Vagina (tissue), 2 donors: ENCODE measurements around the gene CFAP100. TPM values are rescaled to one million over a fixed set of nuclear protein-coding genes. Genes with fewer than 3 reads are reported as not detected.

Experiments
- DNase-seq, 2 donors: peaks; one replicate each; pipeline ENCODE4 v3.0.0-alpha.2; 2017; ENCODE audit errors: extremely low spot score in 2 of 2
- H3K27ac ChIP-seq: fragments of 200-600 bp; sonication (generic); one replicate; pipeline ENCODE4 v1.5.1; 2019
- H3K27me3 ChIP-seq: fragments of 200-600 bp; sonication (generic); one replicate; pipeline ENCODE4 v1.5.1; 2019
- H3K36me3 ChIP-seq, 2 donors: fragments of 200-600 bp; sonication (generic); one replicate each; pipeline ENCODE4 v1.5.1; 2017 to 2019
- H3K4me1 ChIP-seq: fragments of 200-600 bp; sonication (generic); one replicate; pipeline ENCODE4 v1.5.1; 2019
- H3K4me3 ChIP-seq, 2 donors: fragments of 200-600 bp; sonication (generic); 1 replicate in 1 of 2; 2 replicates in 1 of 2; pipeline ENCODE4 v1.5.1; 2016 to 2019
- H3K9me3 ChIP-seq: fragments of 200-600 bp; sonication (generic); one replicate; pipeline ENCODE4 v1.5.1; 2019
- CTCF ChIP-seq, 3 experiments: fragments of 450-650 bp in 2 of 3; fragments of 200-600 bp in 1 of 3; sonication (generic) in 1 of 3; IDR thresholded peaks; one replicate each; pipeline ENCODE4 v1.5.1; 2017 to 2019; ENCODE audit warnings: antibody characterized with exemption in 3 of 3, mild to moderate bottlenecking in 2 of 3, moderate library complexity in 2 of 3
- POLR2A ChIP-seq, 2 donors: fragments of 450-650 bp; IDR thresholded peaks; one replicate each; pipeline ENCODE4 v1.6.1; 2017; ENCODE audit warnings: antibody characterized with exemption in 2 of 2, mild to moderate bottlenecking in 2 of 2, moderate library complexity in 2 of 2
- POLR2AphosphoS5 ChIP-seq, 2 donors: sonication (generic); formaldehyde crosslinking; IDR thresholded peaks; one replicate each; pipeline ENCODE4 v1.9.0; 2017; ENCODE audit warnings: antibody characterized with exemption in 2 of 2, mild to moderate bottlenecking in 2 of 2, low read depth in 1 of 2; ENCODE audit not compliant: insufficient read depth in 1 of 2
- intact Hi-C: fragments of 100-400 bp; cut with DNase I; formaldehyde crosslinking; loops from one replicate; pipeline ENCODE4 v1.15.1; 2023
- total RNA-seq: library from RNA; depleted of rRNA; stranded (reverse); fragments of >200 nt; gene quantifications from one replicate; pipeline ENCODE4 v1.2.3, GENCODE V29; 2016

Gene CFAP100
- total RNA-seq, 1 donor from 2014 or later: not detected

DNA sequence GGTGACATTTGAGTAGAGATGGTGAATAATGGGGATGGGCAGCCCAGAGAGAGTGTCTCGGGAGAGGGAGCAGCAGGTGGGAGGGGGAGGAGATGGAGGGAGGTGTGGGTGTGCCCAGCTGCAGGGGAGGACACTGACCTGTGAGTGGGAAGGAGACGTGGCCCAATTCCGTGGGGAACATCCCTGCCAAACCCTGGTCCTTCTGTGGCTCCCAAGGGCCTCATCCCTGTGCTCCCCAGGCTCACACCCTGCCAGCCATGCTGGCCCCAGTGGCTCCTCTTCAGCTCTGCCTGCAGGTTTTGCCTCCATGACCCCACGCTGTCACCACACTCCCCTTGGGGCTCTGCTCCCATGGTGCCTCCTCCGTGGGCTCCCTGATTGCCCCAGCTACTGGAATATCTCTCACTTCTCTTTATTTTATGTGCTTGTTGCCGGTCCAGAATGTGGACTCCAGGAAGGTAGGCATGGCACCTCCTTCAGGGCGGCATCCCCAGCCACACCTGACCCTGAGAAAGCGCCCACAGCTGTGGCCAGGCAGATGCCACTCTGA is 7.0 kb downstream of the CFAP100 start:
- DNase-seq: no peak
- TF ChIP-seq POLR2AphosphoS5 (IDR thresholded peaks at IDR 0.05; ENCODE audit: insufficient read depth in 1 of 2, low read depth in 1 of 2): no peak
- TF ChIP-seq CTCF (IDR thresholded peaks at IDR 0.05): no peak
- no peak for TF ChIP-seq POLR2A (IDR thresholded peaks at IDR 0.05)
- Histone ChIP-seq H3K27me3 (no peaks in the 10 kb centered on the region), H3K4me3 (no peak overlapping the region), H3K36me3 (no peaks in the 10 kb centered on the region), H3K4me1 (no peaks in the 10 kb centered on the region), H3K27ac (no peak overlapping the region), H3K9me3 (no peaks in the 10 kb centered on the region)
- intact Hi-C loops: no loop called here

DNA sequence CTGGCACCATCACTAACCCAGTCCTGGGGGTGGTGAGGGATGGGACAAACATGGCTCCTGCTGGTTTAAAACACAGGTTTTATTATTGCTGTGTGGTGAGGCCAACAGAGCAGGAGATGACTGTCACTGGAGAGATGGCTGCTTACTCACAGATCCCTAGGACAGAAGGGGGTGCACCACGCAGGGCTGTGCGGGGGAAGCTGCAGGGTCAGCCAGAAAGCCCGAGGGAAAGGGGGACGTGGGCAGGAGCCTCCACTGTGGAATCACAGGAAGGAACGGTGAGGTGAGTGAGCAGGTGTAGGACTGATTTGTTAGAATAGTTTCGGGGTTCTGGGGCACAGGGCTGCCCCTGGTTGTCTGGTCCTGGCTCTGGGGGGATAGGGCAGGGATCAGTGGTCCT is 7.5 kb downstream of the CFAP100 start:
- Histone ChIP-seq H3K27me3 (no peaks in the 10 kb centered on the region), H3K4me3 (no peak overlapping the region), H3K36me3 (no peaks in the 10 kb centered on the region), H3K27ac (no peak overlapping the region), H3K9me3 (no peaks in the 10 kb centered on the region), H3K4me1 (no peaks in the 10 kb centered on the region)
- TF ChIP-seq POLR2AphosphoS5 (IDR thresholded peaks at IDR 0.05; ENCODE audit: insufficient read depth in 1 of 2, low read depth in 1 of 2) (no peak), POLR2A (IDR thresholded peaks at IDR 0.05) (no peak), CTCF (IDR thresholded peaks at IDR 0.05) (no peak)
- intact Hi-C loops: no loop called here
- DNase-seq: no peak

- no peak overlapping the region for H3K27ac ChIP-seq
- TF ChIP-seq POLR2A (IDR thresholded peaks at IDR 0.05) (no peak), CTCF (IDR thresholded peaks at IDR 0.05) (no peak), POLR2AphosphoS5 (IDR thresholded peaks at IDR 0.05; ENCODE audit: insufficient read depth in 1 of 2, low read depth in 1 of 2) (no peak)
- no peaks in the 10 kb centered on the region for H3K4me1 ChIP-seq
- intact Hi-C loops: no loop called here
- DNase-seq: no peak
- H3K4me3 ChIP-seq: no peak overlapping the region
- no peaks in the 10 kb centered on the region for H3K9me3 ChIP-seq
- no peaks in the 10 kb centered on the region for H3K27me3 ChIP-seq
- H3K36me3 ChIP-seq: no peaks in the 10 kb centered on the region
These were observed 8.1 kb downstream of the CFAP100 start for GRCh38 chr3:126402666-126403302.

DNA sequence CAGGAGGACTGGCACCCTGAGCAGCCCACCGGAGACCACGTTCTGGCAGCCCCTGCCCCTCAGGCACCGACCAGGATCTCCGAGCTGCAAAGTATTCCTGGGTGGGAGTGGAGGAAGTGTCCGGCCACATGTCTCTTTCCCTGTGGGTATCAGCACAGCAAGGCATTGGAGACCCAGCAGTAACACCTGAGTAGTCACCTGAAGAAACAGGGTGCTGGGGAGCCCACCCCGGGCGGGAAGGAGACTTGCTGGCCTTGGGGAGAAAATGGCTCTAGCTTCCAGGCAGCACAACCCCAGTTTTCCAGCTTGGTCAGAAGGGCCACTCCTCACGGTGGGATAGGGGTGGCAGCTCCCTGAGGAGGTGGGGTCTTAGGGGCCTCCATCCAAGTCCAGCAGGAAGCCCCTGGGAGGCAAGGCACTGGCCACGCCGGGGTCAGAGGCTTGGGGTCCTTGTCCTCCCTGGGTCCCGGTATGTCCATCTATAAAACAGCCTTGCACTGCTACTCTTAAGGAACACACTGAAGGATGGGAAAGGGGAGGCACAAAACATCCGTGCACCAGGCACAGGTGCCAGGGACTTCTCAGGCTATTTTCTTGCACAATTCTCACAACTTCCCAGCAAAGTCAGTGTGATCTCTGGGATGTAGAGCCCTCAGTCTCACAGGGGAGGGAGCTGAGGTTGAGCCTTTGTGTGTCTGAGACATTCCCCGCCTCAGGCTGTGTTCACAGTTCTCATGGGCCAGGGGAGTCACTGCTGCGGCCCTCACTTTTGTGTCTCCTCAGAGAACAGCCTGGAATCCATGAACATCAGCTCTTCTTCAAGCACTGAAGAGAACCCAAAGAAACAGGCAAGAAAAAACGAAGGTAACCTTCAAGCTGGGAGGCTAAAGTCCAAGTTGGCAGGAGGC is 11.9 kb downstream of the CFAP100 start:
- H3K36me3 ChIP-seq: no peaks in the 10 kb centered on the region
- intact Hi-C loops: no loop called here

More for the DNA sequence above, 11.9 kb downstream of the CFAP100 start:
- H3K9me3 ChIP-seq: no peaks in the 10 kb centered on the region
- peak in 1 of 2 donors; percentile 88 for DNase-seq
- TF ChIP-seq POLR2A (IDR thresholded peaks at IDR 0.05) (no peak), CTCF (IDR thresholded peaks at IDR 0.05) (no peak), POLR2AphosphoS5 (IDR thresholded peaks at IDR 0.05; ENCODE audit: insufficient read depth in 1 of 2, low read depth in 1 of 2) (no peak)
- no peaks in the 10 kb centered on the region for H3K27me3 ChIP-seq
- H3K4me1 ChIP-seq: no peaks in the 10 kb centered on the region
- H3K27ac ChIP-seq: no peak overlapping the region
- H3K4me3 ChIP-seq: no peak overlapping the region
